IMR-90 (cell line): ENCODE results near the gene PDCD2L. TPM values are rescaled to one million over a fixed set of nuclear protein-coding genes. Genes with fewer than 3 reads are reported as not detected.
"Not testable (repeated sequence)": the region's sequence is repeated elsewhere in the genome, so short reads cannot be mapped to it uniquely, and the experiment has no call there.

Experiments
- ATAC-seq: fragments of 200-7000 bp; cut with Tn5 transposase; 2 replicates; pipeline ENCODE4 v1.9.1; 2020; ENCODE audit warnings: low read depth, mild to moderate bottlenecking, moderate library complexity
- BruUV-seq: library from RNA; stranded (reverse); fragments of 400-500 nt; replicated peaks from 2 replicates; lab custom pipeline; 2021; lab: Mats Ljungman, UMichigan
- CTCF ChIA-PET: fragments of 300-600 bp; formaldehyde crosslinking; extraction: SDS; loops from one replicate; lab custom pipeline; 2021; ENCODE audit warnings: antibody characterized with exemption; lab: Yijun Ruan, JAX
- POLR2A ChIA-PET: fragments of 300-600 bp; sonication (Branson Sonifier 250); formaldehyde crosslinking; loops from one replicate; lab custom pipeline; 2022; ENCODE audit warnings: antibody characterized with exemption; ENCODE audit not compliant: unreplicated experiment; lab: Charles Lee
- DNase-seq: peaks from one replicate; pipeline ENCODE4 v3.0.0; 2013
- H2AFZ ChIP-seq: replicated peaks from 2 replicates; pipeline ENCODE3; 2013; ENCODE audit warnings: low read length, mild to moderate bottlenecking; ENCODE audit not compliant: poor library complexity
- H2AK5ac ChIP-seq: 2 replicates; pipeline ENCODE4 v1.6.1; 2013; ENCODE audit warnings: low read depth, low read length, inconsistent platforms
- H2AK9ac ChIP-seq: replicated peaks from 2 replicates; pipeline ENCODE3; 2013; ENCODE audit warnings: mild to moderate bottlenecking, low read depth, low read length, moderate library complexity; ENCODE audit not compliant: poor library complexity
- H2BK120ac ChIP-seq: 2 replicates; pipeline ENCODE4 v1.6.1; 2013; ENCODE audit warnings: low read depth, low read length, inconsistent platforms
- H2BK15ac ChIP-seq: 3 replicates; pipeline ENCODE4 v1.6.1; 2013; ENCODE audit warnings: low read depth, low read length, inconsistent platforms
- H2BK20ac ChIP-seq: 2 replicates; pipeline ENCODE4 v1.6.1; 2013; ENCODE audit warnings: low read depth, mild to moderate bottlenecking, inconsistent platforms, low read length, moderate library complexity
- H2BK5ac ChIP-seq: 2 replicates; pipeline ENCODE4 v1.6.1; 2013; ENCODE audit warnings: mild to moderate bottlenecking, low read depth, low read length, inconsistent platforms; ENCODE audit not compliant: poor library complexity, severe bottlenecking
- H3K14ac ChIP-seq: replicated peaks from 2 replicates; pipeline ENCODE4 v1.6.1; 2013; ENCODE audit warnings: low read depth, low read length, inconsistent platforms
- H3K18ac ChIP-seq: 2 replicates; pipeline ENCODE4 v1.6.1; 2013; ENCODE audit warnings: low read depth, low read length, control low read depth
- H3K23ac ChIP-seq: 2 replicates; pipeline ENCODE4 v1.6.1; 2013; ENCODE audit warnings: low read depth, low read length, inconsistent platforms
- H3K27ac ChIP-seq: 2 replicates; pipeline ENCODE4 v1.5.1; 2013; ENCODE audit warnings: mild to moderate bottlenecking, control low read depth, low read length; ENCODE audit not compliant: insufficient read depth
- H3K27me3 ChIP-seq: 2 replicates; pipeline ENCODE4 v1.6.1; 2013; ENCODE audit warnings: low read length; ENCODE audit not compliant: control insufficient read depth, insufficient read depth
- H3K36me3 ChIP-seq: 2 replicates; pipeline ENCODE4 v1.6.1; 2013; ENCODE audit warnings: low read length, mixed read lengths; ENCODE audit not compliant: control insufficient read depth, insufficient read depth
- H3K4ac ChIP-seq: 2 replicates; pipeline ENCODE4 v1.6.1; 2013; ENCODE audit warnings: low read depth, low read length, inconsistent platforms
- H3K4me1 ChIP-seq: 2 replicates; pipeline ENCODE4 v1.6.1; 2013; ENCODE audit warnings: low read length, mixed read lengths; ENCODE audit not compliant: control insufficient read depth, insufficient read depth
- H3K4me2 ChIP-seq: 2 replicates; pipeline ENCODE4 v1.6.1; 2013; ENCODE audit warnings: low read depth, mild to moderate bottlenecking, control low read depth, low read length, moderate library complexity
- H3K4me3 ChIP-seq: 2 replicates; pipeline ENCODE4 v1.5.1; 2013; ENCODE audit warnings: low read depth, mild to moderate bottlenecking, control low read depth, low read length, moderate library complexity; ENCODE audit not compliant: insufficient read depth
- H3K56ac ChIP-seq: 2 replicates; pipeline ENCODE4 v1.6.1; 2013; ENCODE audit warnings: low read length, inconsistent platforms; ENCODE audit not compliant: insufficient read depth; ENCODE audit errors: extremely low read depth
- H3K79me1 ChIP-seq, 2 experiments: 2 replicates each; pipeline ENCODE4 v1.6.1; 2013; ENCODE audit warnings: low read length in 2 of 2, inconsistent platforms in 1 of 2, low read depth in 1 of 2
- H3K9ac ChIP-seq: 2 replicates; pipeline ENCODE4 v1.6.1; 2013; ENCODE audit warnings: low read depth, low read length, control low read depth
- H3K9me1 ChIP-seq: 2 replicates; pipeline ENCODE4 v1.6.1; 2013; ENCODE audit warnings: low read length, inconsistent platforms; ENCODE audit not compliant: insufficient read depth
- H3K9me3 ChIP-seq: 2 replicates; pipeline ENCODE4 v1.6.1; 2013; ENCODE audit warnings: low read length; ENCODE audit not compliant: control insufficient read depth, insufficient read depth
- H4K20me1 ChIP-seq: 2 replicates; pipeline ENCODE4 v1.6.1; 2013; ENCODE audit warnings: low read length, inconsistent platforms; ENCODE audit not compliant: insufficient read depth
- H4K5ac ChIP-seq: 2 replicates; pipeline ENCODE4 v1.6.1; 2013; ENCODE audit warnings: mild to moderate bottlenecking, low read depth, low read length, control low read depth
- H4K8ac ChIP-seq, 2 experiments: 2 replicates each; pipeline ENCODE4 v1.6.1; 2013; ENCODE audit warnings: low read depth in 2 of 2, low read length in 2 of 2, control low read depth in 1 of 2, inconsistent platforms in 1 of 2
- H4K91ac ChIP-seq: 2 replicates; pipeline ENCODE4 v1.6.1; 2013; ENCODE audit warnings: low read depth, low read length, inconsistent platforms; ENCODE audit not compliant: insufficient read depth
- CHD1 ChIP-seq: IDR thresholded peaks from 2 replicates; pipeline ENCODE4 v1.6.1; 2012; ENCODE audit warnings: low read depth, low read length, improper control_type of control experiment
- NFE2L2 ChIP-seq: fragments of 150-350 bp; IDR thresholded peaks from 2 replicates; pipeline ENCODE4 v1.6.1; 2016; ENCODE audit warnings: low read depth, mild to moderate bottlenecking, low read length
- POLR2A ChIP-seq: IDR thresholded peaks from 2 replicates; pipeline ENCODE4 v1.6.1; 2012; ENCODE audit warnings: mild to moderate bottlenecking, low read depth, low read length
- WGBS, 2 experiments: methylation state at CpG; one replicate each; pipeline versions ENCODE4 v1.1.5 to v1.1.7; 2013; ENCODE audit warnings: missing lambda C conversion rate in 2 of 2; ENCODE audit not compliant: insufficient read length in 1 of 2; ENCODE audit errors: extremely low coverage in 2 of 2; 5-methylcytosine and 5-hydroxymethylcytosine counted together
- dilution Hi-C: fragments of 300-500 bp; cut with HindIII; formaldehyde crosslinking; loops from one replicate; pipeline ENCODE4 v1.14.3; 2018; ENCODE audit warnings: low sequenced_read_pairs; ENCODE audit not compliant: unreplicated experiment
- in situ Hi-C: fragments of 300-500 bp; cut with MboI; formaldehyde crosslinking; loops from 3 replicates; pipeline ENCODE4 v1.14.3; 2019; ENCODE audit warnings: low sequenced_read_pairs, inconsistent platforms, mixed read lengths
- intact Hi-C: fragments of 100-400 bp; cut with micrococcal nuclease; formaldehyde crosslinking; loops from 2 replicates; pipeline ENCODE4 v1.10.0; 2022
- polyA plus RNA-seq, 3 experiments: library from polyadenylated mRNA; depleted of rRNA; stranded (reverse); fragments of >200 nt; gene quantifications; 2 replicates each; pipeline ENCODE4 v1.2.3, GENCODE V29; 2012; ENCODE audit warnings: low replicate concordance in 1 of 3
- total RNA-seq: library from RNA; depleted of rRNA; stranded (reverse); fragments of >200 nt; gene quantifications from 2 replicates; pipeline ENCODE4 v1.2.3, GENCODE V29; 2012

Gene PDCD2L
- total and polyA plus RNA-seq, 2 of the 4 experiments (the other 2 are of a cell fraction): 10.6 to 13.0 TPM

GRCh38 chr19:34387446-34387810, 16.8 kb upstream of the PDCD2L start:
- Histone ChIP-seq H3K56ac (no peak overlapping the region), H4K91ac (no peak overlapping the region), H2AFZ (no peak overlapping the region), H3K9me3 (no peaks in the 10 kb centered on the region), H3K4ac (no peak overlapping the region), H3K27me3 (no peaks in the 10 kb centered on the region), H3K4me2 (no peak overlapping the region), H3K4me1 (no peaks in the 10 kb centered on the region), H3K4me3 (no peak overlapping the region), H3K79me1 (peaks cover 36 to 59% of the 10 kb centered on the region in 2 experiments), H3K14ac (no peak overlapping the region), H2BK20ac (no peak overlapping the region), H3K27ac (no peak overlapping the region), H3K9ac (no peak overlapping the region), H4K20me1 (peaks cover 33% of the 10 kb centered on the region), H4K8ac (no peak overlapping the region), H4K5ac (no peak overlapping the region), H3K9me1 (peaks cover 32% of the 10 kb centered on the region), H2BK15ac (no peak overlapping the region), H2AK9ac (no peak overlapping the region), H3K23ac (no peak overlapping the region), H2BK5ac (no peak overlapping the region), H2AK5ac (no peak overlapping the region), H3K36me3 (peaks cover 88% of the 10 kb centered on the region), H3K18ac (no peak overlapping the region), H2BK120ac (no peak overlapping the region)
- 100% methylated on average over 1 of the region's 1 CpG; no CpG with 5 or more reads in 1 of the 2 experiments for WGBS, 2 experiments
- TF ChIP-seq CHD1 (no peak), POLR2A (no peak), NFE2L2 (no peak)
- ChIA-PET POLR2A (no interaction called here), CTCF (no interaction called here)
- in situ Hi-C loops (no loop called here), intact Hi-C loops (no loop called here), dilution Hi-C loops (no loop called here)
- no peak for ATAC-seq
- no peak for DNase-seq
- BruUV-seq: no TSS peak

DNA sequence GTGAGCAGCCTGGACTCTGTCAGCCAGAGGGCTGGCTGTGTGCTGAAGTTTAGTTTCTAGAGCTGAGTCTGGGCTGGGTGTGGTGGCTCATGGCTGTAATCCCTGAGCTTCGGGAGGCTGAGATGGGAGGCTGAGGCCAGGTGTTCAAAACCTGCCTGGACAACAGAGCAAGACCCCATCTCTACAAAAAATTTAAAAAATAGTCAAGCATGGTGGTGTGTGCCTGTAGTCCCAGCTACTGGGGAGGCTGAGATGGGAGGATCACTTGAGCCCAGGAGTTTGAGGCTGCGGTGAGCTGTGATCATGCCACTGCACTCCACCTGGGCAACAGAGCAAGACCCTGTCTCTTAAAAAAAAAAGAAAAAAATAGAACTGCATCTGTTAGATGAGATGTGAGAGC, 15.5 kb upstream of the PDCD2L start:
- POLR2A ChIA-PET, in situ Hi-C loops: not testable (repeated sequence)
- no CpG with 5 or more reads among the region's 2 CpGs for WGBS, 2 experiments

More for the DNA sequence above, 15.5 kb upstream of the PDCD2L start:
- H3K27ac ChIP-seq, H3K23ac ChIP-seq, H3K14ac ChIP-seq, H3K4me1 ChIP-seq, H3K4ac ChIP-seq, BruUV-seq, H2AK5ac ChIP-seq, H2BK15ac ChIP-seq, H3K4me3 ChIP-seq, H3K27me3 ChIP-seq, H3K9me3 ChIP-seq, CTCF ChIA-PET, DNase-seq, dilution Hi-C loops, H2AFZ ChIP-seq, H2BK5ac ChIP-seq, H2AK9ac ChIP-seq, ATAC-seq, H3K9ac ChIP-seq, H3K18ac ChIP-seq, H2BK120ac ChIP-seq, H3K4me2 ChIP-seq, H4K91ac ChIP-seq, intact Hi-C loops, H3K56ac ChIP-seq, H4K8ac ChIP-seq, H2BK20ac ChIP-seq, H4K5ac ChIP-seq: not testable (repeated sequence)
- Histone ChIP-seq H3K36me3 (peaks cover 87% of the 10 kb centered on the region), H3K9me1 (peaks cover 34% of the 10 kb centered on the region), H4K20me1 (peaks cover 36% of the 10 kb centered on the region), H3K79me1 (peaks cover 31 to 59% of the 10 kb centered on the region in 2 experiments)
